GM21528 (cell line): ENCODE results near the gene AKAP5.
A peak's percentile ranks its signal among the peaks of the same experiment; 100 is the strongest.

ENCODE experiments used
- ATAC-seq: cut with Tn5 transposase; IDR thresholded peaks from one replicate; pipeline ENCODE4 v1.9.1; 2021; ENCODE audit warnings: mild to moderate bottlenecking, moderate library complexity; ENCODE audit not compliant: unreplicated experiment, low FRiP score

Gene AKAP5

DNA sequence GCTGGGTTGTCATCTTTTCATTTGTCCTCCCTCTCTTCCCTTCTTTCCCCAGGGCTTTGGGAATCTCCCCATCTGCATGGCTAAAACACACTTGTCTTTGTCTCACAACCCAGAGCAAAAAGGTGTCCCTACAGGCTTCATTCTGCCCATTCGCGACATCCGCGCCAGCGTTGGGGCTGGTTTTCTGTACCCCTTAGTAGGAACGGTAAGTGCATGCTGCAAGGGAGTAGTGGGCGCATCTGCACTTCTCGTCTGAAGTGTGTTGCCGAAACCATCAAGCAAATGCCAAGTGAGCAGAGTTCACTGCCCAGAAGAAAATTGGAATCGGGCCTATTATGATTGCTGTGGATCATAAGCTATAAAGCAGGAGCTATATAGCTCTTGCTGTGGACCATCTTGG is 10.6 kb upstream of the AKAP5 start:
- no peak for ATAC-seq

DNA sequence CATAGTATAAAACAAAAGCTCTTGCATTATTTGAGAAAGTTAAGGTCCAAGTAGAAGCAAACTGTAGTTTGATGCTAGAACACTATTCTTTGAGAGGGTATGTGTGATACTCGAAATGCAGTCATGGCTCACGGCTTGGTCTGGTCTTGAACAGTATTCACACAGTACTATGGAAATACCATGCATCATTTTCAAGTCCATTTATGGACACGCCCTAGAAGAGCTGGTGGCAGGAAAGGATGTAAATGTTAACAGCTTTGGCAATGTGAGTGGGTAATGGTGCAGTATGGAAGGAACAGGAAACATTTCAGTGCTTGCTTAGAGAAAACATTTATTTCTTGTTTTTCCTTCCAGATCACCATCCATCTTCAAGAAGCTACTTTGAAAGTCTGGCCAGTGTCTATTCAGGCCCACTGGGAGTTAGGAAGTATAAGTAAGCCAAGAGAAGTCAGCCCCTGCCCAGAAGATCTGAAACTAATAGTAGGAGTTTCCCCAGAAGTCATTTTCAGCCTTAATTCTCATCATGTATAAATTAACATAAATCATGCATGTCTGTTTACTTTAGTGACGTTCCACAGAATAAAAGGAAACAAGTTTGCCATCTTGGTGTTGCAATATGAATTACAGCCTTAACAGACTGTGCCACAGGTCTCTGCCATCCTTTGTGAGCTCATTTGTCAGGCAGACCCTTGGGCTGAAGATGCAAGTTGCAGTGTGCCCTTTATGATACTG is 5.7 kb upstream of the AKAP5 start:
- ATAC-seq: no peak

DNA sequence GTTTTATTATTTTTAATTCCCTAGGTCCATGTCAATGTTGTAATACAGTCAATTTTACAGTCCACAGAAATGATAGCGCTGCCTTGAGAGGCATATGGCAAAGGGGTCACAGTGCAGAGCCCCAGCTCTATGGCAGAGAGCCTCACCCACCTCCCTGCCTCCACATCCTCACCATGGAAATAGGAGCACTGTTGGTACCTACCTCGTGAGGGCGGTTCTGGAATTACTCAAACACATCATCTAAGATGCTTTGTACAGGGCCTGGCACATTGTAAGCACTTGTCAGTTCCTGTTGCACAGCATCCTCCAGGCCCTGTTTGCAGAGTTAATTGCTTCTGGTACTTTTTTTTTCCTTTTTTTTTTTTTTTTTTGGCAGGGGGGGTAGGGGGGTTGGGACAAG is 4.1 kb upstream of the AKAP5 start:
- ATAC-seq: no peak

DNA sequence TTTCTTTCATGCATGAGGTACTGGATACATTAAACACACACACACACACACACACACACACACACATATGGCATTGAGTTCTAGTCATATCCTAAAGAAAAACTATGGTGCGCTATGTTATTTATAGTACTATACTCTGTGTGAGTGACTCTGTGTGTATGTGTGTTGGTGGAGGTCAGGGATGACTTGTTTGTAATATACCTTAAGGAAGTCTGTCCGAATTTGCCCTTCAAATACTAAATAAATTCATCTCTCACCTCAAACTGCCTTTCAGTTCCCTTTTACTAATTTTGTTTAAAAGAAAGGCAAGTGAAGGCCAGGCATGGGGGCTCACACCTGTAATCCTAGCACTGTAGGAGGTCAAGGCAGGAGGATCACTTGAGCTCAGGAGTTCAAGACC is 2.1 kb upstream of the AKAP5 start:
- no peak for ATAC-seq

DNA sequence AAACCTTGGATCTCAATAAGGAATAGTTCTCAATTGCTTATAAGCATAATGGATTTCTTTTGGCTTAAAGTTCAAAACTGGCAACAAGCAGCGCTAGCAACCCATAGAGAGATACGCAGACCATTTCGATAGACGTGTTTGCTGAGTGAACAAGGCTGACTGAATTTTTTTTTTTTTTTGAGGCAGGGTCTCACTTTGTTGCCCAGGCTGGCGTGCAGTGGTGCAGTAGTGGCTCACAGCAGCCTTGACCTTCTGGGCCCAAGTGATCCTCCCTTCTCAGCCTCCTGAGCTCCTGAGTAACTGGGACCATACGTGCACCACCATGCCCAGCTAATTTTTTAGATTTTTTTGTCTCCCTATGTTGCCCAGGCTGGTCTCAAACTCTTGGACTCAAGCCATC is 1.4 kb upstream of the AKAP5 start:
- no peak for ATAC-seq

DNA sequence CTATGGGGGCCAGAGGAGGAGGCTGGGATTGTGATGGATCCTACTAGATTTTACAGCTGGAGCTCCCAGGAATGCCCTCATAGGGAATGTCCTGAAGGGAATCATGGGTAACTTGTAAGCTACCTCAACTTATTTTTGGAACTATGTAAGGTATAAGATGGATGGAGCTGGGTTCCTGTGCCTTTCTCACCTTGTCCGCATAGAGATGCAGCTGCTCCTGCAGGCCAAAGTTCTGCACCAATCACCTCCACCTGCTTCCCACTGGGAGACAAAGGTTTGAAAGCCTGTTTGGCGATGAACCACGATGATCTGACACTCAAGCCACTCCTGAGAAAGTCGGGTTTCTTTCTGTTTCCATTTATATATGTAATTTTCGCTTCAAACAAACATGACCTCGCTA is 648 bp upstream of the AKAP5 start:
- ATAC-seq: peak; percentile 4

DNA sequence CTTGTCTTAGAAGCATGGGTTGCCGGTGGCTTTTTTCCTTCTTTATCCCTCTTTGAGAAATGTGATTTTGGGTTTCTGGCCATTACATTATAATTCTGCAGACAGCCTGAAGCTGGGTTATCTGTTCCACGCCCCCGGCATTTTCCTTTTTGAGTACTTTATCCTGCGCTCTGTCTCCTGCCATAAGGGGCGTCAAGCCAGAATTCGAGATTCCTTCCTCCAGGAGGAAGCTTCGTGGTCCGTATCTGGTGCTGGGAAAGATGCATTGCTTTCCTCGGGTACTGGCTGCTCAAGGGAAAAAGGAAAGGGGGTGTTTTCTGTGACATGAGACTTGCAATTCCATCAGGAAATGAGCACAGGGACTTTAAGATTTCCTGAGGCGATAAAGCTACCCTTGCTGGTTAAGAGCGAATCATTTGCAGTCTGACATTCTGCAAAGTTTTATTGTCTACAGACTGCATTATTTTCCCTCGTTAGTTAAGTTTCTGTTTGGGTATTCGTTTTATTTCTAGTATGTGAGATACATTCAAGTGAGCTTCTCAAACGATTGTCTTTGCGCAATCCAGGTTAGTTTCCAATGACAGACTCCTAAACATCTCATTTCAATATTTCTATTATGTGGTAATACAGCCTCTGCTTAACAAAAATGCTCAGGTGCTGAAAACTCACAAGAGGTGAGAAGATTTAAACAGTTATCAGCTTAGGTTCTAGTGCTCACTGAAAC is 694 bp downstream of the AKAP5 start:
- no peak for ATAC-seq

DNA sequence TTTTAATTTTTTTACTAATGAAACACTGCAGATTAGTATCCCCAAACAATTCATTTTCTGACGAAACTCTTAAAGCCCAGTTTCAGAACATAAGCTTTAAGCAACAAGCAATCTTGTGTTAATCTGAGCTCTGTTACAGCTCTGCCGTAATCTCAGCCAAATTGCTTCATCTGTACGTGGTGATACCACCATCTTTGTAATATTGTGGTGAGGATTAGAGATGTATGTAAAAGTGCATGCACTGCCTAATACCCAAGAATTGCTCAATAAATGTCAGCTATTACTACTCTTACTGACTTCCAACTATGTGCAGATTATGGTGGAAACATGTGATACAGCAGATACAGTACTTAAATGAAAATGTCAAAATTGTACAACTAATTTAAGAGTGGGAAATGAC is 1.8 kb downstream of the AKAP5 start:
- ATAC-seq: no peak

DNA sequence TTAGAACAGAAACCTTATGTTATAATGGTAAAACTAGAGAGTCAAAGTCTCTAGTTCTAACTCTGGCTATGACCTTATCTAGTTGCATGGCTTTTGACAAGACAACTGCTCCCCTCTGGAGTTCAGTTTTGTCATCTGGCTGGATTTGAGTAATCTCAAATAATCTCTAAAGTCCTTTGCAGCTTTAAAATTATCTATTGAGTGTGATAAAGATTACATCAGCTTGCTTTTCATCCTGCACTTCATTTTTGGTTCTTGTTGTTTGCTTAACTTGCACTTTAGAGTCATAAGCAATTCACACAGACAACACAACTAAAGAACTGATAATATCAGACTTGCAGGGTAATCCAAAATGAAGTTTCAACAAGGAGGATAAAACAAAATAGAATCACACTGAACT is 2.3 kb downstream of the AKAP5 start:
- no peak for ATAC-seq

DNA sequence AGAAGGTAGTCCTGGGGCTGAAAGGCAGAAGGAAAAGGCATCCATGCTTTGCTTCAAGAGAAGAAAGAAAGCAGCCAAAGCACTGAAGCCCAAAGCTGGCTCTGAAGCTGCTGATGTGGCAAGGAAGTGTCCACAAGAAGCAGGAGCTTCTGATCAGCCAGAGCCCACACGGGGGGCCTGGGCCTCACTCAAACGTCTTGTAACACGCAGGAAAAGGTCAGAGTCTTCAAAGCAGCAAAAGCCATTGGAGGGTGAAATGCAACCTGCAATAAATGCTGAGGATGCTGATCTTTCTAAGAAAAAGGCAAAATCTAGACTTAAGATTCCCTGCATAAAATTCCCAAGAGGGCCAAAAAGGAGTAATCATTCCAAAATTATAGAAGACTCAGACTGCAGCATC is 3.2 kb downstream of the AKAP5 start:
- ATAC-seq: no peak

DNA sequence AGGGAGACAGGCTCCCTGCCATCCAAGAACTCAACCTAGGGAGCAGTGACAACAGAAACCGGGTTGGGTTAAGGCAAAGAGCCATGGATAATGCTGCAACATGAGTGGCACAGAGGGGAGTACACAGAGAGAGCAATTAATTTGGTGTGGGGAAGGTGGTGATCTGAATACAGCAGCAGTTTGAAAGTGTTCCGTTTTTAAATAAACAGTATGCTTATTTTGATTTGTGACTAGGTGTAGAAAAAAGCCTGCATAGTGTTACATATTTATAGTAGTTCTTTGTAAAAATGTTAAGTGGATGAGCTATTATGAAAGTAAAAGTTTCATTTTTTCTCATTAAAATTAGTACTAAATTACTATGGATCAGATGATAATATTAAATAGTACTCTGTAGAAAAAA is 8.7 kb downstream of the AKAP5 start:
- no peak for ATAC-seq

DNA sequence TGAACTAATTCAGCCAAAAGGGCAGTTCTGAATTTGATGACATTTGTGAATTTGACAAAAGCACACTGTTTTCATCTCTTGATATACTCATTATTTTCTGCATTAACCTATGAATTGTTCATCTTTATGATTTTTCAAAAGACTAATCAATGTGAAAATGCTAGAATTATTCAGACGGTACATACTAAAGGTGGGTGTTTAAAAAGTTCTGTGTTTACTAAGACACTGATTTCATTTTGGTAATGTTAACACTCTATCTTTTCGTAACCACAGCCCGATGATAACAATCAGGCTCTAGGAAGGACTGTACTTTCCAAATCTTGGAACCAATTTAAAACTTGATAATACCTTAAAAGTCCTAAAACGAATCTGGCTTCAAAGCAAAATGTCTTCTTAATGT is 9.4 kb downstream of the AKAP5 start:
- ATAC-seq: no peak

DNA sequence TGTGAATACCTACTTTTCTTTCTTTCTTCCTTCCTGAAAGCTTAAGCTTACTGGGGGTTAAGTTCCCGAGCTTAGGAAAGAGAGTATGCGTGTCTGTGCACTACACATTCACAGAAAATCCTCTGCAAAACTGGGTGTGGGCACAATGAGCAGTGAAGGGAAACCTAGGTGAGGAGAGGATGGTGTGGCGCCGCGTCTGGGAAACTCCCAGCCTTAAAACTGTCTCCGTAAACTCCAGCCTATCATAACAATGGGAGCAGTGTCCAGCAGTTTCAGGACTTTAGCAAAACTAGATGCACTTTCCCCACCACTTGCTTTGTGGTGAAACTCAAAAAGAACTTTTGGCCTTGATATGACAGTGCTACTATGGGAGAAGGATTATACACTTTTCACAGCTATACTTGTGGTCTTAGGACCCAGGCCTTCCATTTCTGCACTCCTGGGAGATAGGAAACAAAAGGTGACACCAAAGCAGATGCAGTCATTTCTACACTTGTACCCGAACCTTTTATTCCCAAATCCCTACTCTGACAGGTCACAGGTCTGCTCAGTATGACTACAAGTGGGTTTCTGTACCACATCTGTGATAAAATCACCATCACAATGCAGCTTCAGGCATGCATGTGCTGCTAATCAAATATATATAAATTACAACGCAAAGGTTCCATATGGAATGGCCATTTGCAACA is 10.4 kb downstream of the AKAP5 start:
- no peak for ATAC-seq

DNA sequence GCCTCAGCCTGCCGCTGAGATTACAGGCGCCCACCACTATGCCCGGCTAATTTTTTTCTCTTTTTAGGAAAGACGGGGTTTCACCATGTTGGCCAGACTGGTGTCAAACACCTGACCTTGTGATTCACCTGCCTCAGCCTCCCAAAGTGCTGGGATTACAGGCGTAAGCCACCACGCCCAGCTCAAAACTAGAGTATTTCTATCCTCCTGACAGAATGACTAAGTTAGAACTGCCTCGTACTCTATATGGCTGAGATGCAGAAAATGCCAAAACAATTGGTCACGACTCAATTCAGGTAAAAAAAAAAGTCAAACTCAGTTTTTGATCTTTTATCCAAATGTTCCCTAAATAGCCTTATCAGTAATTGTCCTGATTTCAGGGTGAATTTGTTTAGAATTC is 11.1 kb downstream of the AKAP5 start:
- ATAC-seq: no peak

DNA sequence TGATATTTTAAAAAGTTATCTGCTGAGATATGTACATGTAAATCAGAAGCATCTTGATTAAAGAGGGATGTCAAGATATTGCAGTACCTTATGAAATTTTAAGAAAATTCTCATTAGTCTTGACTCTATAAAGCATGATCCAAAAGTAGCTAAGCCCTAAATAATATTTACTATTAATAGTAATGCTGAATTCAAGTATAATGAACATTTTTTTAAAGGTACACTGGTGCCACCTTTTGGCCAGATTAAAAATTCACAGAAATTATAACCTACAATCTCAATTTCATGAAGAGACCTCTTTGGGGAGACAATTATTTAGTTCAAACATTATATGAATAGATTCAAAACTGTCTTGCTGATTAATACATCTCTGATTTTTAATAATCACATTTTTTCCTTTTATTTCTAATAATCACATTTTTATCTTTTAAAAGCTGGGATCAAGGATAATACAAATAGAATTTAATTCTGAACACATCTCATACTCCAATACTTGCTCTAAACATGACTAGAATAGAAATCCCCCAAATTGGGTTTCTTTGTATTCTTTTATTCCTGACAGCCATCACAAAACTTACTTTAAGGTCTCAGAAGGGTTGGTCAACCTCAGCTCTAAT is 13.4 kb downstream of the AKAP5 start:
- ATAC-seq: no peak

DNA sequence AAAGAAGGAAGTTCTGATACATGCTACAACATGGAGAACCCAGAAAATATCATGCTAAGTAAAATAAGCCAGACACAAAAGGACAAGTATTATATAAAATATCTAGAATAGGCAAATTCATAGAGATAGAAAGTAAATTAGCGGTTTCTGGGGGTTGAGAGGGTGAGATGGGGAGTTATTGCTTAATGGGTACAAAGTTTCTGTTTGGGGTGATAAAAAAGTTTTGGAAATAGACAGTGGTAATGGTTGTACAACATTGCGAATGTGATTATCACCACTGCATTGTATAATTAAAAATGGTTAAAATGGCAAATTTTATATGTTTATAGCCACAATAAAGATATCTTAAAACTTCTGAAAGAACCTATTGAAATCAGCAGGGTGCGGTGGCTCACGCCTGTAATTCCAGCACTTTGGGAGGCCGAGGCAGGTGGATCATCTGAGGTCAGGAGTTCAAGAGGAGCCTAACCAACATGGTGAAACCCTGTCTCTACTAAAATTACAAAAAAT is 23.3 kb downstream of the AKAP5 start:
- ATAC-seq: no peak

DNA sequence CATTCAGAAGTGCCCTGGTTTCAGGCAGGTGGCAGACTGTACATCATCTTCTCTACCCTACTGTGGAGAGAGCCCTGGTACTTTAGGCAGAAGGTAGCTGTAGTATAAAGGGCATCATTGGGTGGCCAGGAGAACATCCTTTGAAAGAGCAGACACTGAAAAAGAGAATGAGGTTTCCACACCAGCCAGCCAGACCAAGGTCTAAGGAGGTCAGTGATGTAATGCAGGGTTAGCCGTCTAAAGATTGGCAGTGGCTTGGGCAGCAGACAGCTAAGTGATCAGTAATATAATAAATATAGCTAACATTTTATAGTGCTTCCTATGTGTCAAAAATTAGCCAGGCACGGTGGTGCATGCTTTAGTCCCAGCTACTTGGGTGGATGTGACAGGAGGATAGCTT is 26.3 kb downstream of the AKAP5 start:
- no peak for ATAC-seq

DNA sequence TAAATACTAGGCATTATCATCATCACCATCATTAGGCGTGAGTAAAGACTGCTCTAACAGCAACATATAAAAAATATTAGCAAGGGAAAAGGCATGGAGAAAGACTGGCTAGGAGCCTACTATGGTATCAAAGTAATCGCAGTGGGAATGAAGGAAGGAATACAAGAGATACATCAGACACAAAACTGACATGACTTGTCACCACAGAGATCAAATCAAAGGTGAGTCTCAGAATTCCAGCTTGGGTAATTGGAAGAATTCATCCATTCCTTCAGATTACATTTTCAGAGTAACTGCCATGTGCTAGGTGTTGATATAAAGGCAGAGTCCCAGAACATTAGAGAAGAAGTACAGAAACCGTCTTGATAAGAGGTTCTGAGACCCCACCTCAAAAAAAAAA is 28.2 kb downstream of the AKAP5 start:
- ATAC-seq: no peak

DNA sequence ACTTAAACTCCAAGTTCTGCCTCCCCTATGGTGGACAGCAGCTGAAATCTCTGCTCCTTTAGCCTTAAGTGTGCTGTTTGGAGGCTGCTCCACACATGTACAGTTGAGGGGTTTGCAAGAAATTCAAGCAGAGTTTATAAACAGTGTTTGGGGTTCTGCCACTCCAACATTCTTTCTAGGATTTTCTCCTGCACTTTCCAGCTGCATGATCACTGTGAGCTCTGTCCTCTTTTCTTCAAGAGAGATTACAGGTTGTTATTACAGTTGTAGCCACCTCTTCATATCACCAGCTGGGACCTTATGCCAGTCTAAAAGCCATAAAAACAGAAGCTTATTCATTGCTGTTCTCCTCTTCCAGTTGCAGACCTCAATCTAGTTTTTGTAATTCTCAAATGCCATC is 30.0 kb downstream of the AKAP5 start:
- ATAC-seq: no peak

DNA sequence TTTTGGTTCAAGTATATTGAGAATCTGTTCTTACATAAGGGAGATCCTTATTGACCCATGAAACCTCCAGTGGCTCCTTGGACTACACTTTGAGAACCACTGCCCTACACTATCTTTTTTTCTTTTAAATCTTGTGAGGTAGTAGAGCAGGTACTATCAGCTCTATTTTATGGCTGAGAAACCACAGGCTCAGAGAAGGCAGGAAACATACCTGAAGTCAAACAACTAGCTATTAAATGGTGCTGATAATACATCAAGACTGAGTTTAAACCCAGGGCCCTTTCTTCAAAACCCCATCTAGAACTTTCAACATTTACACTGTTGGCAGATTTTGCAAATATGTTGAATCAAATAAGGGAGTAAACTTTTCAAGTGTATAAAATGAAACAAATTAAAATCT is 31.5 kb downstream of the AKAP5 start:
- ATAC-seq: no peak

DNA sequence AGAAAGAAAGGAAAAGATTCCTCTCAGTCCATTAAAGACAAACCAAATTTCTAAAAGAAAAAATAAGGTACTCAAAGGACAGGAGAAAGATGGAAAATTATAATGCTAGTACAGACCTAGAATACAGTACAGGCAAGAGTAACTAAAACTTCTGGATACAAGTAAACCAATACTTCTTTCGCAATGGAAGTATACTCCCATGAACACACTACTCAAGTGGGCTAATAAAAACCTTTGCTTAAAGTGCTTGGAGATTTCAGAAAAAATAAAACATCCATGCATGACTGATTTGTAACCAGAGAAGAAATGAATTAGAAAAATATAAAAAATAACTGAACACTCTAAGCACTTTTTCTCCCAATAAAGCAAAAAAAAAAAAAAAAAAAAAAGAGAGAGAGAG is 34.8 kb downstream of the AKAP5 start:
- no peak for ATAC-seq
